CD4-positive, alpha-beta T cell treated with Interleukin-6 at 100 ng/mL for 8 hours (primary cell): ENCODE data around the gene ATP1A2.
"Not testable (repeated sequence)": the region's sequence is repeated elsewhere in the genome, so short reads cannot be mapped to it uniquely, and the experiment has no call there.

Experiments used
- DNase-seq: peaks from one replicate; pipeline ENCODE4 v3.0.0-alpha.2; 2020; ENCODE audit warnings: mixed read lengths, low spot score

Gene ATP1A2

DNA sequence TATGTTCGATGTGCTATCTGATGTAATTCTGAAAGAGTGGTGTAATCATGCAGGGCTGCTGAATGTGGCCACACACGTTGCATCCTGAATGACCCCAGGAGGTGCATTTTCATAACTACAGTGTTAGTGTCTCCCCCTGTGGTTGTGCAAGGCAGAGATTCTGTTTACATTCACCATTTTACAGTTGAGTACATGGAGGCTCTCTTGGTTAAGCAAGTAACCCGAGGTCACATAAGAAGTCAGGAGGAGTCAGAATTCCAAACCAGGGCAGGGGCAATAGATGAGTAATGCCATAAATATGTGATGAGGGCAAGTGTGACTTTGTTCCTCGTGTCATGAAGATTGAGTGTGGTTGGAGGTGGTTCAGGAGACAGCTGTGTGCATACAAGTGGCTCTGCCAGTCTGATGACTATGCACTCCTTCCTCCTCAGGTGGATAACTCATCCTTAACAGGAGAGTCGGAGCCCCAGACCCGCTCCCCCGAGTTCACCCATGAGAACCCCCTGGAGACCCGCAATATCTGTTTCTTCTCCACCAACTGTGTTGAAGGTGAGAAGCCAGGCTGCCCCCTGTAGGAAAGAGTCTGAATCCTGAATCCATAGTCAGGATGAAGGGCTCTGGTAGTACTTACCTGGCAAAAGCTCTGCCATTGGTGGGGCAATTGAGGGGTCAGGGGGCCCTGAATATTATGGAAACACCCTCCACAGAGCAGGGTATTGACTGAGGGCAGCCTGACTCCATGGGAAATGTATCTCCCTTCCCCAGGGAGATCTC lies 9.3 kb downstream of the ATP1A2 start:
- DNase-seq = no peak

DNA sequence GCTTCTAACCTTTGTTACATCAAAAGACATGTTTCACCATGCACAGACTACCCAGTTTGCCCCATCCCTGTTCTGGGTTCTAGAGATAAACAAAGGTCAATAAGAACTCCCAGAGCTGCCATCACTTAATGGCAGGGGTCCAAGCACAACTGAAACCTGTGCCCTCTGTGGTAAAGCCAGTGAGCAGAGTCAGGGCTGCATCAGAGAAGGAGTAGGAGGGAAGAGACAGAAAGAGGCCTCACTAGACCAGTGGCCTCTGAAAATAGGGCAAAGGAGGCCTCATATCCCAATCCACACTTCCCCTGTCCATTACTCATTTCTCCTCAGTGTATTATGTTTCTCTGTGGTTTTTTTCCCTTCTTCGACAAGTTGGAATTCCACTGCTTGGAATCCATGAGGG lies 10.2 kb downstream of the ATP1A2 start:
- DNase-seq = no peak

DNA sequence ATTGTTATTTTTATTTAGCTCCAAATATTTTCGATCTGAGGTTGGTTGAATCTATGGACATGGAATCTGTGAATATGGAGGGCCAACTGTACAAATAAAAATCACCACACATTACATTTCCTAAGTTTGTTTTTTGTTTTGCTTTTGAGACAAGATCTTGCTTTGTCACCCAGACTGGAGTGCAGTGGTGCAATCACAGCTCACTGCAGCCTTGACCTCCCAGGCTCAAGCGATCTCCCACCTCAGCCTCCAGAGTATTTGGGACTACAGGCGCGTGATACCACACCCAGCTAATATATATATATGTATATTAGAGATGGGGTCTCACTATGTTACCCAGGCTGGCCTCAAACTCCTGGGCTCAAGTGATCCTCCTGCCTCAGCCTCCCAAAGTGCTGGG lies 10.8 kb downstream of the ATP1A2 start:
- DNase-seq = not testable (repeated sequence)

DNA sequence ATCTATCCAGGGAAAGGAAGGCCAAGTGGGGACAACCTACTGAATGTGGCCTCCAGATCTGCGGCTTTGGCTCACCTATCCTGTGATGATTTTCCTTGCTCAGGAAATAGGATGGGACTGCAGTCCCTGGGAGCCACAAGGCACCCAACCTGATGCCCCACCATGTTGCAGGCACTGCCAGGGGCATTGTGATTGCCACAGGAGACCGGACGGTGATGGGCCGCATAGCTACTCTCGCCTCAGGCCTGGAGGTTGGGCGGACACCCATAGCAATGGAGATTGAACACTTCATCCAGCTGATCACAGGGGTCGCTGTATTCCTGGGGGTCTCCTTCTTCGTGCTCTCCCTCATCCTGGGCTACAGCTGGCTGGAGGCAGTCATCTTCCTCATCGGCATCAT lies 11.8 kb downstream of the ATP1A2 start:
- no peak for DNase-seq

DNA sequence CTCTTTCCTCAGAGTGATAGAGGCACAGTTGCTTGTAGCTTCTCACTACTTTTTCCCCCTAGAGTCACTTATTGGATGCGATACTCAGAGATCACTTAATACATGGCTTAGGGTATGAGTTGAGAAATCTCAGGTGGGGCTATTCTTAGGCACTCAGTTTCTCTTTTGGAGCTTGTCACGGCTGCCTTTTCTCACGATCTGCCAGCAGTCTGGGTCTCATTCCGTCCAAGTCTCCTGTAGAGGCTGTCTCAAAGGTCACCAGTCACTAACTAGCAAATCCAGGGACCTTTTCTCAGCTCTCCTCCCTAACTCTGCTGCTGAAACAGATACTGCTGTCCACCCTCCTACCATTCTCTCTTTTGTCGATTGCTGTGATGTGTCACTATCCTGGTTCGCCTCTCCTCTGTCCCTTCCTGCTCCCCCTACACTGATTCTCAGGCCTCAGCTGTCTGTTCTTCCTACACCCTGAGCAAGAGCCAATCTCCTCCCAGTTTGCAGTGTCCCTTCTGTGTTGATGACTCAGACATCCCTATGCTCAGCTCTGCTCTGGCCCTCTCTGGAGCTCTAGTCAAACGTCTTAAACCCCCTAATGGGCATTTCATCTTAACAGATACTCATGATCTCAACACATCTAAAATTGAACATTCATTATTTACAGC lies 12.4 kb downstream of the ATP1A2 start:
- no peak for DNase-seq

DNA sequence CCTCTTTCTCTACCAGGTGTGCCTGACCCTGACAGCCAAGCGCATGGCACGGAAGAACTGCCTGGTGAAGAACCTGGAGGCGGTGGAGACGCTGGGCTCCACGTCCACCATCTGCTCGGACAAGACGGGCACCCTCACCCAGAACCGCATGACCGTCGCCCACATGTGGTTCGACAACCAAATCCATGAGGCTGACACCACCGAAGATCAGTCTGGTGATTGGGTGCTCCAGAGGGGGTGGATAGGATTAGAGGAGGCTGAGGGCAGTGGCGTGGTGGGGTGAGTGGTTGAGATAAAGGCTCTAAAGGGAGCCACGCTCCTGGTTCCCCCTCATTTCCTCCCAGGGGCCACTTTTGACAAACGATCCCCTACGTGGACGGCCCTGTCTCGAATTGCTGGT lies 13.1 kb downstream of the ATP1A2 start:
- no peak for DNase-seq

DNA sequence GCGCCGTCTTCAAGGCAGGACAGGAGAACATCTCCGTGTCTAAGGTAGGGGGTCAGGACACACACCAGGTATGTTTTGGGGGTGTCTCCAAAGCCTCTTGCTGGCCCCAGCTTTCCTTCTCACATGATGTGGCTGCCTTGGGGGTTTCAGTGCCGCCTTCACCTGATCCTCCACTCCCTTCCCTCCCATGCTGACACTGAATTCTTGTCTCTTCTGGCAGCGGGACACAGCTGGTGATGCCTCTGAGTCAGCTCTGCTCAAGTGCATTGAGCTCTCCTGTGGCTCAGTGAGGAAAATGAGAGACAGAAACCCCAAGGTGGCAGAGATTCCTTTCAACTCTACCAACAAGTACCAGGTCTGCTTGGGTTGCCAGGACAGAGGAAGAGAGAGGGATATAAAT lies 13.5 kb downstream of the ATP1A2 start:
- no peak for DNase-seq

DNA sequence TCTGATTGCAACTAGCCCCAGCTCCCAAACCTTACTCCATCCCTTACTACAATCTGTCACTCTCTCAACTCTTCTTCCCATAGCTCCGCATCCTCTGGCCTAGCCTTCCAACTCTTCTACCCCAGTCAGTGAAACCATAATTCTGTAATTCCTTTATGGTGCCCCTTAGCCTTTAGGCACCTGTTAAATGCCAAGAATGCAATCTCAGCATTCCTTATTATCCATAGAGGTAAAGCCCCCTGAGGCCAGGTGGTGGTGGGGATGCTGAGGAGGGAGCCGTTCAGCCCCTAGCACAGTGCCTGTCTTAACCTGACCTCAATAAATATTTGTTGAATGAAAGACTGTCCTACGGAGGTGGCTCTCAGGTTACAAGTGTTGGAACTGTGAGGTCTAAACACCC lies 14.0 kb downstream of the ATP1A2 start:
- no peak for DNase-seq

DNA sequence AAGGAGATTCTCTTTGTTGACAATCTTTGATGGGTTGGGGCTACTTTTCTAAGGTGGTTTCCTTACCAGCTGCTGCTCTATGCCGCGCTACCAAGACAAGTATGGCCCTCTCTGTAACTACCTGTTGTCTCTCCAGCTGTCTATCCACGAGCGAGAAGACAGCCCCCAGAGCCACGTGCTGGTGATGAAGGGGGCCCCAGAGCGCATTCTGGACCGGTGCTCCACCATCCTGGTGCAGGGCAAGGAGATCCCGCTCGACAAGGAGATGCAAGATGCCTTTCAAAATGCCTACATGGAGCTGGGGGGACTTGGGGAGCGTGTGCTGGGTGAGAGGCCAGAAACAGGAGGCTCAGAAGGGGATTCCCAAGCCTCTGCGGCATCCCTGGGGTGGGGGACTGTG lies 14.4 kb downstream of the ATP1A2 start:
- no peak for DNase-seq

DNA sequence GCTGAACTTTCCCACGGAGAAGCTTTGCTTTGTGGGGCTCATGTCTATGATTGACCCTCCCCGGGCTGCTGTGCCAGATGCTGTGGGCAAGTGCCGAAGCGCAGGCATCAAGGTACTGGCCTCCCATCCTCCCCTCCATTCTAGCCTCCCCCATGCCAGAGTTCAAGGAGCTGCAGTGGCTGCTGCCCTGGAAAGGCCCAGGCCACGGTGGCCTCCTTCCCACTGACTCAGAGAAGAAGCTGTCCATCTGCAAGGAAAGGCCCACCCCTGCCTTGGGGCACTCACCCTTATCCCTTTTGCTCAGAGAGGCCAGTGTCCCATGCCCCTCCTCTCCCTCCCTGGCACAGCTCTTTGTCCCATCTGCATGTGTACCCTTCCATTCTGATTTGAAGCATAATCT lies 14.9 kb downstream of the ATP1A2 start:
- DNase-seq = no peak

DNA sequence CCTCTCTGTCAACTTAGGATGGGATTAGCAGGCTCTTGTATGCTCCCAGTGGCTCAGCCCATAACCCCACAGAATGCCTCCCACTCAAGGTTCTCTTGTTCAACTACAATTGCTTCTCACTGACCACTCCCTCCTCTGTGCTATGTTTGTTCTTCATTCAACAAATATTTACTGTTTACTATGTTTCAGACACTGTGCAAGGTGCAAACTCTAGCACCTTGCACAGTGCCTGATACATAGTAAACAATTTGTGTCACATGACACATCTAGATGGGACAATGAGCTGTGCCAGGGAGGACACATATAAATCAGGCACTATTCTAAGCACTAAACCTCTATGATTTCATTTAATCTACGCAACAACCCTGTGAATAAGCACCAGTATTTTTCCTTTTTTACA lies 15.4 kb downstream of the ATP1A2 start:
- no peak for DNase-seq

DNA sequence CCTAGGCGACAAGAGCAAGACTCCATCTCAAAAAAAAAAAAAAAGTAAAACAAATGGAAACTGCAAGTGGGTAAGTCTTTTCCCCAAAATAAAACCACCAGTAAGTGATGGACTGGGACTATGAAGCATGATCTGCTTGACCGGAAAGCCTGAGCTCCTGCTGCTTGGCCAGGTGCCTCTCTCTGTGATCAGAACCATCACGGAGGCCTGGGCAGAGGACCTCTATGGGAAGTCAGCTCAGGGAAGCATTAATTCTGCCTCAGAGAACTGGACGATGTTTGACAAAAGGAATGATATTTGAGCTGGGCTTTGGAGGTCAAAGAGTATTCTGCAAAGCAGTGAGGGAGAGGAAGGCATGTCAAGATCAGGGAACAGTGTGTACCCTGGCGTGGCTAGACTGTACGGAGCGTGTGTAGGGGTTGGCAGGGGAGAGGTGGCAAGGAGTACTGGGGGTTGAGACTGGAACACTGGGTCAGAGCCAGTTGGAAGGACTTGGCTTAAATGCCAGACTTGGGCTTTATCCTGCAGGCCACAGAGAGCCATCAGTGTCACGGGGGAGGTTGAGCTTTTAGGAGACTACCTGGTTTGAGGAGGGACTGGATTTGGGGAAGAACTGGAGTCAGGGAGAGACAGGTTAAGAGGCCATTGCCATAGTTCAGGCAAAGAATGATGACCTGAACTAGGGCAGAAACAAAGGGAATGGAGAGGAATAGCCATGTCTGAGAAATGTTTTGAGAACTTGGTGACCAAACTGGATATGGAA lies 16.4 kb downstream of the ATP1A2 start:
- no peak for DNase-seq

DNA sequence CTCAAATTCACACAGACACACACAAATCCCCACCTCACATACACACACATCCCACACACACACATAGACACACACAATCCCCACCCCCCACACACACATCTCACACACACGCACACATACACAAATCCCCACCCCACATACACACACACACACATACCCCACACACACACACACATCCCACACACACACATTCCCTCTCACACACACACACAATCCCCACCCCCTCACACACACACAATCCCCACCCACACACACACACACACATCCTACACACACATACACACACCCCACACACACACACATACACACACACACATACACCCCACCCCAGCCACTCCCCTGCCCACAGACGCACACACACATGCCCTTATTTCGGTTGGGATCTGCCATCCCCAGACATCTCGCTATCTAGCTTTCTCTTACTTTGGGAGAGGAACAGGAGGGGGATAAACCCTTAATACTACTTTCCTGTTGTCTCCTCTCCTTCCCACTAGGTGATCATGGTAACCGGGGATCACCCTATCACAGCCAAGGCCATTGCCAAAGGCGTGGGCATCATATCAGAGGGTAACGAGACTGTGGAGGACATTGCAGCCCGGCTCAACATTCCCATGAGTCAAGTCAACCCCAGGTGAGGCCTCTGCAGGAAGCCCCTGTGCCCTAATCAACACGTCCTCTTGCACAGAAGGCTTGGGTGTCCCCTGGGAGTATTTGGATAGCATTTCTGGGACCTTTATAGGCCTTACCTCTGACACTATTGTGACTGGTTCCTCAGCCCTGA lies 18.6 kb downstream of the ATP1A2 start:
- no peak for DNase-seq

DNA sequence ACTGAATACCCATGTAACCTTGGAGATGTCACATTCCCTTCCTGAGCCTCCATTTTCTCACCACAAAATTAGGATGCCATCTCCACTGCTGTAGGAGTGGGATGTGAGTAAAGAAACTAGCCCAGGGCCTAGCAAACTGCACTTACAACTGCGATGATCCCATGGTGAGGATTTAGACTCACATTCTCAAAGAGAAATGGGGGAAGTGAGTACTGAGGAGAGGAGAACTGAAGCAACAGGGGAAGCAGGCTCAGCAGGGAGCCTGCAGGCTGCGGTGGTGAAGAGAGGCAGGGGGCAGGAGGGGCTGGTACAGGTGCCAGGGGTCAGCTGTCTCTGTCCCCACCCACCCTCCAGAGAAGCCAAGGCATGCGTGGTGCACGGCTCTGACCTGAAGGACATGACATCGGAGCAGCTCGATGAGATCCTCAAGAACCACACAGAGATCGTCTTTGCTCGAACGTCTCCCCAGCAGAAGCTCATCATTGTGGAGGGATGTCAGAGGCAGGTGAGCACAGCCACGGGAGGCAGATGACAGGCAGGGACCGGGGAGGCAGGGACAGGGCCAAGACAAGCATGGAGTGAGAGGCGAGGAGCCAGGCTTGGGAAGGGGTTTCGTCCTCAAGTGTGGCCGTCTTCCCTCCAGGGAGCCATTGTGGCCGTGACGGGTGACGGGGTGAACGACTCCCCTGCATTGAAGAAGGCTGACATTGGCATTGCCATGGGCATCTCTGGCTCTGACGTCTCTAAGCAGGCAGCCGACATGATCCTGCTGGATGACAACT lies 19.4 kb downstream of the ATP1A2 start:
- no peak for DNase-seq

DNA sequence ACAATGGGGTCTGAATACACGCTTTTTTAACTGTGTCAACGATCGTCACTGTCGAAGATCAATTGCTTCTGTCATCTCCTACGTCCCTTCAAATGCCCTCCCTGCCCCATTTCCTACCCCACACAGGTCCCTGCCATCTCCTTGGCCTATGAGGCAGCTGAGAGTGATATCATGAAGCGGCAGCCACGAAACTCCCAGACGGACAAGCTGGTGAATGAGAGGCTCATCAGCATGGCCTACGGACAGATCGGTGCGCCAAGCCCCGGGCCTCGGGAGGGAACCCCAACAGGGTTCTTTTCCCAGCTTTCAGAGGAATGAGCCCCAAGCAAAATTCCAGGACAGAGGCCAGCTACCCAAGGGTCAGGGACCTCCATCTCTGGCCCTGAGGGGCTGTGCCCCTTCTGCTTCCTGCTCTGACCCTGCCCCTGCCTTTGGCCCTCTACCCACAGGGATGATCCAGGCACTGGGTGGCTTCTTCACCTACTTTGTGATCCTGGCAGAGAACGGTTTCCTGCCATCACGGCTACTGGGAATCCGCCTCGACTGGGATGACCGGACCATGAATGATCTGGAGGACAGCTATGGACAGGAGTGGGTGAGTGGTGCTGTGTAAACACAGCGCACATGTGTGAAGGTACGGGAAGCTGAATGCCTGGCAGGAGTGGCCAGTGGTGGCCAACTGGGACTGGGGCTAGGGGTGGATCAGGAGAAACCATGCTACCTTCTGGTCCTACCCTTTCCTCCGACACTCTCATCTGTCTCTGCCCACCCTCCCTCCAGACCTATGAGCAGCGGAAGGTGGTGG lies 20.8 kb downstream of the ATP1A2 start:
- DNase-seq = no peak

DNA sequence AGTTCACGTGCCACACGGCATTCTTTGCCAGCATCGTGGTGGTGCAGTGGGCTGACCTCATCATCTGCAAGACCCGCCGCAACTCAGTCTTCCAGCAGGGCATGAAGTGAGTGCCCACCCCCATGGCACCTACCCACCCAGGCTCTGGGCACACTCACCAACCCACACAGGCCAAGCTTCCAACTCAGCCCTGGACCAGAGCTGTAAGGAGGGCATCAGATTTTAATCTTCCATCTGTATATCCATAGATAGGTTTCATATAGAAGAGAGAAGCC lies 21.3 kb downstream of the ATP1A2 start:
- no peak for DNase-seq

DNA sequence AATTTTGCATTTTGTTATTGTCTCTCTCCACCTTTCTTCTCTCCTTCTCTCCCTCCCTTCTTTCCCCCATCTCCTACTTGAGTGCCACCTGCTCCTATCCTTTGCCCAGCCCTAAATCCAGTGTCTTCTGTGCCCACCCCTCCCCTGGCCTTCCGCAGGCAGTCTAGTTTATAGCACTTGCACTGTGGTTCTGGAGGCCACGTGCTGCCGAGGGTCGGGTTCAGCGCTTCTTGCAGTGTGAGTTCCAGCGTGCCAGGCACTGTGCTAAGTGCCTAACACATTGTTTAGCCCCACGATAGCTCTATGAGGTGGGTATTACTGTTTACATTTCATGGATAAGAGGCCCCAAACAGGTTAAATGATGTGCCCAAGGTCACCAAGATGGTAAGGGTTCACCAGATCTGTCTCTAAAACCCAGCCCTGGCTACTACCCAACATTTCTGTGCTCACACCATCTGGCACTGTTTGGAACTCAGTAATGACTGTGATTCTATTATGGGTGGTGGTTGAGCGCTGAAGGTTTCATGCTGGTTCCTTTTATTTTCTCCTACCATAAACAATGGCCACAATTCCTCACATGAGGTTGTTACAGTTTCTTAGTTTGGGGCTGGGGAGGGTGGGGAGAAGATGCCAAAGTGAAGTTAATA lies 21.8 kb downstream of the ATP1A2 start:
- DNase-seq = no peak

DNA sequence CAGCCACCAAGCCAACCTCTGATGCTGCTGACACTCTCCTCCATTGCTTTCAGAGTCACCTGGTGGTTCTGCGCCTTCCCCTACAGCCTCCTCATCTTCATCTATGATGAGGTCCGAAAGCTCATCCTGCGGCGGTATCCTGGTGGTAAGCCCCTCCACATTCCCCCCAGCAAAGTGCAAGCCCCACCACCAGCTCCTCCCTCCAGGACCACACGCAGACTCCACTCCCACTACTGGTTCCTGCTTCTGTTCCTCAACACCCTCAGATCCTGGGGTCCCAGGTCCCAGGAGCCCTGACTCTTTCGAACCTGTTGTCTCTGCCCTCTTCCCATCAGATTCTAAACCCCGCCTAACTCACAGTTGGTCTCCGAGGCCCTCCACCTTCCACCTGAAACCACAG lies 24.3 kb downstream of the ATP1A2 start:
- no peak for DNase-seq

DNA sequence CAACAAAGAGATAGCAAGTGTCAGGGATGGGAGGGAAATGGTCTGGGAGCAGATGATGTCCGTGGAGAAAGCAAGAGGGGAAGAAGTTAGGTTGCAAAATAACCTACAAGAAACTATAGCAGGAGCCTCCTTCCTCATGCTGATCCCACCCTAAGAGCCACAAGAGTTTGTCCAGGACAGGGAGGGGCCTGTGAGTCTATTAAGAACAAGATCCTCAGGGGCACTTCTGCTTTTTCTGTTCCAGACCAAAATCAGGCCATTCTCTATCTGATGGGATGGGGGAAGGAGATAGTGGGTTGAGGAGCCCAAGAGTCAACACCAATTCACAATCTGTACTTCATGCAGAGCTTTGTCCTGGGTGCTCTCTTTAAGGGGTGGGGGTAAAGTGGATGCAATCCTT lies 28.1 kb downstream of the ATP1A2 start:
- DNase-seq = no peak

DNA sequence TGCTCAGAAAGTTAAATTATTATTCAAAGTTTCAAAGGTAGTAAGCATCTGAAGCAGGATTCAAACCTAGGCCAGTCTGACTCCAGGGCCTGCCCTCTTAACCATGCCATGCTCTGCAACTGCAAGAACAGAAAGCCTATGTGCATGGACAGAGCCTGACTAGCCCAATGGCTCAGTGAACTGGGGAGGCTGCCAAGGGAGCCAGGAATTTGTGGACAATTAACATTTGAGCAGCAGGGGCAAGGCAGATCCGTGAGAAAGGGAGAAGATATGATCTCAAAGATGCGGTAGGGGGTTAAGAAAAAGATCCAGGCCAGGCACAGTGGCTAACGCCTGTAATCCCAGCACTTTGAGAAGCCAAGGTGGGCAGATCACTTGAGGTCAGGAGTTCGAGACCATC lies 29.4 kb downstream of the ATP1A2 start:
- no peak for DNase-seq

DNA sequence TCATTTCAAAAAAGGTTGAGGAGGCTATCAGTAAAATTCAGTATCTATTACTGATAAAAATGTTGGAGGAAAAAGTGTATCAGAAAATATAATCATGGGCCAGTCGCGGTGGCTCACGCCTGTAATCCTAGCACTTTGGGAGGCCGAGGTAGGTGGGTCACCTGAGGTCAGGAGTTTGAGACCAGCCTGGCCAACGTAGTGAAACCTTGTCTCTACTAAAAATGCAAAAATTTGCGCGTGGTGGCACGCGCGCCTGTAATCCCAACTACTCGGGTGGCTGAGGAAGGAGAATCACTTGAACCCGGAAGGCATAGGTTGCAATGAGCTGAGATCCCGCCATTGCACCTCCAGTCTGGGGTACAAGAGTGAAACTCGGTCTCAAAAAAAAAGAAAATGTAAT lies 30.5 kb downstream of the ATP1A2 start:
- DNase-seq = no peak
